Measurements from ENCODE around the gene NCKAP5.
"Not testable (repeated sequence)": the region's sequence is repeated elsewhere in the genome, so short reads cannot be mapped to it uniquely, and the experiment has no call there.

The NCKAP5 gene

DNA sequence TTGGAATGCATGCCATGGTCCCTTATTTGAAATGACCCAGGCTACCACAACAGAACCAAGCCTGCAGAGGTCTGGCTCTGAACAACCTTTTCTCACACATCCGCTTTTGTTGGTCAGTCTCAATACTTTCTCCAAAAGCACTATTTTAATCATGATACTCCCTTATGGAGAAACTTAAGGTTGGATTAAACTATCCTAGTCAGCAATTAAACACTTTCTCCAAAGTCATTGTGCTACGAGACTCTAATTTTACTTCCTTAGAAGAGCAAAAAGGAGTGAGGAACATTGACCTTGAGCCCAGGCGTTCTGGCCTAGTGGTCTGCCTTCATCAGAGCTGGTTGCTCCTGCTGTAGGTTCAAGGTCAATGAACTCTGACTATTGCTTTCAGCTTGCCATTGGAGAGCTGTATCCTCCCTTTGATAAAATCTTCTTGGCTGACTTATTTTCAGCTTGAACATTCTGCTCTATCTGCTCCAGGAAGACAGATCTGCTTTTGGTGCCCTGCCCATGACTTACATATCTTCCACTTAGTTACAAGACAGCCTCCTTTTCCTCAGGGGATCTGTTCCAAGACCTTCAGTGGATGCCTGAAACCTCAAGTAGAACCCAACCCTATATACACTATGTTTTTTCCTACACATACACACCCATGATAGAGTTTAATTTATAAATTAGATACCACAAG lies 91.2 kb downstream of the NCKAP5 start:
- no peak for FAIRE-seq
- no peak for DNase-seq (ENCODE audit: extremely low spot score, insufficient read length, low read depth)

DNA sequence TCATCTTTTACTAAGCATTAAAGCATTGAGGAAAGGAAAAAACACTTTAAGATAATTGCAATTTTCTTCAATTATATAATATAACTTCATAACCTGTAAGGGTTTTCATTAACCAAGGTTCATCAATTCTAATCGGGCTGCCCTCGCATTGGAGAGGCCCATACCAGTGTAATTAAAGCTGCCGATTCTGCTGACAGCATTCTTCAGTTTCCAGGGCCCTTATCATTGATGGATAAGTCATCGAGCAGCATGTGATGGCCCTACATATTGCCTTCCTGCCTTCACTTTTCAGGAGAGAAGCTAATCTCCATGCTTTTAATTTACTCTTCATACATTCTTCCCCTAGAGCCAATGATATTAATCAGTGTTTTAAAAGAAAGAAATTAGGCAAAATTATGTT lies 92.0 kb downstream of the NCKAP5 start:
- FAIRE-seq (no peak), DNase-seq (ENCODE audit: extremely low spot score, insufficient read length, low read depth) (no peak)

DNA sequence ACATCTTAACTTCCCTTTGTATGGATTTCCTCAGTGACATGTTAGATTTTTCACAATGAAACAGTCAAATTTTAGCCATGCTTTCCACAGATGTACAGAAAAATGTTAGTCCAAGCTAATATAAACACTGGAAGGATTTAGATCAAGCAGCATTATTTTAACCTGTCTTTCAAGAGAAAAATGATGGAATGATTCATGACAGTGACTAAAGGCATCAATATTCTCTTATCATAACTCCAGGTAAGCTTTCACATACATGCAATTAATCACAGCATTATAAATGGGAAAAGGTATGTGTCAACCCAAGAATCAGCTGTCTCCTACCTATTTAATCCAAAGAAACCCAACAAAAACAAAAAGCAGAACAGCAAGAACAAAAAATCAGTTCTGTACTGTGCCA lies 92.7 kb downstream of the NCKAP5 start:
- FAIRE-seq (no peak), DNase-seq (ENCODE audit: extremely low spot score, insufficient read length, low read depth) (no peak)

DNA sequence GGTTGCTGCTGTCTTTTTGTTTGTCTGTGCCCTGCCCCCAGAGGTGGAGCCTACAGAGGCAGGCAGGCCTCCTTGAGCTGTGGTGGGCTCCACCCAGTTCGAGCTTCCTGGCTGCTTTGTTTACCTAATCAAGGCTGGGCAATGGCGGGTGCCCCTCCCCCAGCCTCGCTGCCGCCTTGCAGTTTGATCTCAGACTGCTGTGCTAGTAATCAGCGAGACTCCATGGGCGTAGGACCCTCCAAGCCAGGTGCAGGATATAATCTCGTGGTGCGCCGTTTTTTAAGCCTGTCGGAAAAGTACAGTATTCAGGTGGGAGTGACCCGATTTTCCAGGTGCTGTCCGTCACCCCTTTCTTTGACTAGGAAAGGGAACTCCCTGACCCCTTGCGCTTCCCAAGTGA lies 97.8 kb downstream of the NCKAP5 start:
- FAIRE-seq; DNase-seq (ENCODE audit: extremely low spot score, insufficient read length, low read depth): not testable (repeated sequence)

DNA sequence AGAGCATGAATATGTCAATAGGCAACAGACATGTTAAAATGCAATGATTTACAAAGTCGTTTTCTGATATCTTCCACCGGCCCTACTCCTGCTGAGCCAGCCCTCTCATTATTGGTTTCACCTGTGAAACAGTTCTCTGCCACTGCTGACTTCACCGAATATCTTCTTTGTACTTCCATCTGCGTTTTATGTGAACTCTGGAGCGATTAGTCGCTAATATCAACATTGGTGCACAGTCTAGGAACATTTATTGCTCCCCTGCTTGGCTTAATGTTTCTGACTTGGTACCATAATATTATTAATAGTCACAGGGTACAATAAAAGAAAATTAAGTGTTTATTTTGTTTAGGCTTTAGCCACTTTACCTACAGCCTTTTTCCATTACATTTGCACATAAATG lies 105.5 kb downstream of the NCKAP5 start:
- FAIRE-seq (no peak), DNase-seq (ENCODE audit: extremely low spot score, insufficient read length, low read depth) (no peak)

DNA sequence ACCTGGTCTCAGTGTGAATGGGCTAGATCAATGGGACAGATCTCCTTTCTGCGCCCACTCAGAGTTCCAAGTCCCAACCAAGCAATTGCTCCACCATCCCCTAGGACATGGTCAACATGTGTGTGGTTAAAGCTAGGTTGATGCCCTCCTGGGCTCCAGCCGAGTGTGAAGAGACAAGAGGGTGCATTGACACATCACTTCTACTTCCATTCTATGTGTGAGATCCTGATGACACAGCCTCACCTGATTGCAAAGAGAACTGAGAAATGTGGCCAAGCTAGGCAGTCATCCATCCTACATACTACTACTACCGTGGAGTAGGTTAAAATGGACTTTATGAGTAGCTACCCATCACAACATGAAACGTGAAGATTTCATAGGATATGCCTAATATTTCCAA lies 106.8 kb downstream of the NCKAP5 start:
- FAIRE-seq (no peak), DNase-seq (ENCODE audit: extremely low spot score, insufficient read length, low read depth) (no peak)

DNA sequence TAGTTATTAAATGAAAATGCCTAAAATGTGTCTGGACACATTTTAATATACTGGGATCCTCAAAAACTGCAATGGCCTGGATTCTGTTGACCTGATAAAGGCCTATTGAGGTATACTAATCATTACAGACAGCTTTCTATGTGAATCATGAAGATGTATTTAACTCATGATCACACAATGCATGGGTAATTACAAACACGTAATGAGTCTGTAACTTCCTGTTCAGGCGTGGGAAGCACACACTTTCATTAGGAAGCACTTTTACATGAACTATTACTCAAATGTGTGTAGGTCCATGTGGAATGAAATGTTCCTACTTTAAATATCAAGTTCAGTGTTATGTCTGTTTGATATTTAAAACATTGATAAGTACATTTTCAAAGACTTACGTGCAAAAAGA lies 108.7 kb downstream of the NCKAP5 start:
- DNase-seq (ENCODE audit: extremely low spot score, insufficient read length, low read depth), result no peak

DNA sequence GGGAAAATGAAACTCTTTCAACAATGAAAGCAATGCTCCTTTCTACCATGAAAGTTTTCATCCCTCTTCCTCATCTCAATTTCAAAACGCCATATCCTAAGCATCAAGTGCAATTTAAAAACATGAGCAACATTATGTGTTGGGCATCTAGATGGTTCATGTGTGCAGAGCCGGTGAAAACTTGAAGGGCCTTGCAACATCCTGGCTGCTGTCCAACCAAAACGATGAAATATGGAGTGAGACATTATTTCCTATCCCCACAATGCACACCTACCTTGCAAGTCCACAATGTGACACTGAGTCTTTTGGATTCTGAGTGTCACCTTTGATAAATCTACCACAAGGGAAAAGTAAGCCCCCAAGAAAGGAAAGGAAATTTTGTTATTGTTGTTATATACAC lies 110.0 kb downstream of the NCKAP5 start:
- DNase-seq (ENCODE audit: extremely low spot score, insufficient read length, low read depth), result no peak
- FAIRE-seq, result no peak

More for the DNA sequence above, 108.7 kb downstream of the NCKAP5 start:
- no peak for FAIRE-seq

DNA sequence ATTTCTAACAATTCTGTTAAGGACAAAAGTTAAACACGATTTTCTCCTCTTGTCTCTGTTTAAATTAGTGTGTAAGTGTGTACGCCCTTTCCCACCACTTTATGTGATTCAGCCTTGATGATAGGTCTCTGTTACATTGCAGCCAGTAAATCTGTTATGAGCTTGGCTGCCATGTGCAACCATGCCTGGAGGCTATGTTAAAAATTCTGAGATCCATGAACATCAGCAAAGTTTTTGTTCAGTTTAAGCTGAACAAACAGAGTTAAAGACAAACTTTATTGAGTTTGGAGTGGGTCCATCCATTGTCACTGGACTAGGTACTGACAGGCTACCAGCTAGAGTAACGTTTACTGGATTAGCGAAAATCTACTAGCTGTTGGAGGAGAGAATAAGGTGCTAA lies 110.4 kb downstream of the NCKAP5 start:
- no peak for DNase-seq (ENCODE audit: extremely low spot score, insufficient read length, low read depth)
- no peak for FAIRE-seq

DNA sequence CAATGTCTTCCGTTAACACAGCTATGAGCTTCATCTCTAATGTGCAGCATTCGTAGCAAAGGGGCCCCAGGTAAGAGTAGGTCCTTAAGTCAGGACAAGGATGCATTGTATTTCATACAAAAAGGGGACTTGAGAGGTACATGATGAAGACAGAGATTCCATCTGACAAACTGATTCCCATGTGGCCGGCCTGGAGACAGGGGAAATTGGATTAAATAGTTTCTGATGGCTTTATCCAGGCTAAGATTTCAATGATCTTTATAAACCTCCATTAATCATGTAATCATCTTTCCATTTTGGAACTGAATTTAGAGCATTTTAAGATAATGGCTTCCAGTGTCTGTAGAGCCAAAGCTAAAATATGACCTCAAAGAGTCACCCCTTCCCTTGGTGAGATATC lies 111.3 kb downstream of the NCKAP5 start:
- FAIRE-seq (no peak), DNase-seq (ENCODE audit: extremely low spot score, insufficient read length, low read depth) (no peak)

DNA sequence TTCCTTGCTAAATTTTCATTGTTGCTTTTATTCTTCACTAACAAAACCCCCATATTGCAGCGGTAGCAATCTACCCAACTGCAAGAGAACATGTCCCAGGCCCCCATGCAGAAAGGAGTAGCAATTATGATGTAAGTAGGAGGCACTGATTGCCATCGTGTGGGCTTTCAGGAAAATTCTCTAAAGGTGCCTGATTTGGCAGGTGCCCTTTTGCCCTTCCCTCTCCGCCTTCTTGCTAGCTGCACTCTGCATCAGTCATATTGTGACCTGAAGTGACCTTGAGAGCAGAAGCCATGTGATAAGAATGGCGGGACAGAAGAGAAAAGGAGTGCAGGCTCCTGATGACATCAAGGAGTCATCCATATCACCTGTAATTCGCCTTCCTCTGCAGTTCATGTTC lies 112.1 kb downstream of the NCKAP5 start:
- FAIRE-seq (no peak), DNase-seq (ENCODE audit: extremely low spot score, insufficient read length, low read depth) (no peak)

DNA sequence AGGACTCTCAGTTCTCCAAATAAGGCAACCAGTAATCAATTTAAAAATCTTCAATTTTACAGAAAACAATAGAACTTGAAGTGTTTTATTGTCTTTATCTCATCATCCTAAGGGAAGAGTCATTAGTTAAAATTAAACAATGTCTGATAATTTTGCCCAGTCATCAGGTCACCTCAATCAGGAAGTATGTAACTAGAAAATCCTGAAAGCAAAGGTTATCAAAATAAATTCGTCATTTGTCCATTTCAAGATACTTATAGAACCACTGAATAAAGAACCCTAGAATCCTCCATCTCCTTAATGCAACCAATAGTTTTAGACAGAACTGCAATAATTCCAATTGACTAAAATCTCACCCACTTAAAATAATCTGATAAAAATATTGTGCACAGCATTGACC lies 115.2 kb downstream of the NCKAP5 start:
- no peak for FAIRE-seq

DNA sequence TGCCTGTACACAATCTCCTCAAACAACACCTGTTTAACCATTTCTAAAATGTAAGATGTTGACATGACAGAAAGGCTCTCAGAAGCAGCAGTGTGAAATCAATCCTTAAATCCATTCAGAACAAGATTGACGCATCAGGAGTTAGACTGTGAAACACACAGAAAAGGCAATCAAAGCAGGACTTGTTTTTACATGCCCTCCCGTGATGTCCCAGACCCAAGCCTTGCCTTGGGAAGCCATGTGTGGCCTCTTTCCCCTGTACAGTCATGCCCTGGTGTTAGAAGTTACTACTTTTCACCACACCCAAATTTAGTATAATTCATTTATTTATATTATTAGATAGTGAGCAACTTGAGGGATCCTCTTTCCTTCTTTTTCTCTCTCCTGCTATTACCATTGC lies 115.7 kb downstream of the NCKAP5 start:
- DNase-seq (ENCODE audit: extremely low spot score, insufficient read length, low read depth), result no peak
- FAIRE-seq, result no peak

More for the DNA sequence above, 115.2 kb downstream of the NCKAP5 start:
- DNase-seq (ENCODE audit: extremely low spot score, insufficient read length, low read depth), result no peak

DNA sequence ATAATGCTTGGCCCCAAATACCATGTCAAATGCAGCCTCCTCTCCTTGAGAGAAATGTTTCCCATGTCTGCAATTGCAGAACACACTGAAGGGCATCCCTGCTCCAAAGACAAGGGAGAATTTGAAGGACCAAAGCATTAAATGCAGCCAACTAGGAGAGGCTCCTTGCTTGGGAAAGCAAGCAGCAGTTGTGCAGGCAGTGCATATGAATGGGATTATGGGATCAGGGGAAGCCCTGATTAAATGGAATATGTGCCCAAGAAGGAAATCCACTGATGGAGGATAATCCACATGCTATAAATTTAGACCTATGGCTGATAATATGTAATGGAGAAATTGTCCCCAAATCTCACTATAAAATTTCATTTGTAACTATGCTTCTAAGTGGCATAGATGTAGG lies 116.1 kb downstream of the NCKAP5 start:
- no peak for DNase-seq (ENCODE audit: extremely low spot score, insufficient read length, low read depth)
- FAIRE-seq, result no peak

DNA sequence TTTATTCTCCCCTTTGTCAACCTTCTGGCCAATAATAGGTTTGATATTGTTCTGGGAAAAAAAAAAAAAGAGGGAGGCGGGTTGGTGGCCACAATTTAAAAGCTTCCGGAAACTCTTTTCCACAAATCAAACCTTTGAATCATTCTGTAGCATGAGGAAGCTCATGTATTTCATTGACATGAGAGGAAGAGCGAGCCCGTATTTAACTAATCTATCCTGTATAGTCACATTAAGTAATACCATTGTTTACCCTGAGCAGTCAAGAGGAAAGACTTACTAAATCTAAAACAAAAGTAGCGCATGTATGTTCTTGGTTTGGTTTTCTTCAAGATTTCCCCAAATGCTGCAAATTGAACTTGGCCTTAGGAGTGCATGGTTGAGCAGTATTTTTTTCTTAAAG lies 120.1 kb downstream of the NCKAP5 start:
- FAIRE-seq (no peak), DNase-seq (ENCODE audit: extremely low spot score, insufficient read length, low read depth) (no peak)

DNA sequence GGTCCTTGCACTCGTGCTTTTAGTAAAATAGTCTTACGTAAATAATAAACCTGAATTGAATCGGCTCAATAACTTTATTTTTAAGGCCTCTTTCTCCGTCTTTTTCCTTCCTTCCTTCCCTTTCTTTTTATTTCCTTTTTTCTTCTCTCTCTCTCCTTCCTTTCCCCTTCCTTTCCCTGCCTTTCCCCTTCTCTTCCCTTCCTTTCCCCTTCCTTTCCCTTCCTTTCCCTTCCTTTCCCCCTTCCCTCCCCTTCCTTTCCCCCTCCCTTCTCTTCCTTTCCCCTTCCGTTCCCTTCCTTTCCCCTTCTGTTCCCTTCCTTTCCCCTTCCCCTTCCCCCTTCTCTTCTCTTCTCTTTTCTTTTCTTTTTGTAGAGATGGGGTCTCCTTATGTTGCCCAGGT lies 121.0 kb downstream of the NCKAP5 start:
- FAIRE-seq (no peak), DNase-seq (ENCODE audit: extremely low spot score, insufficient read length, low read depth) (no peak)

DNA sequence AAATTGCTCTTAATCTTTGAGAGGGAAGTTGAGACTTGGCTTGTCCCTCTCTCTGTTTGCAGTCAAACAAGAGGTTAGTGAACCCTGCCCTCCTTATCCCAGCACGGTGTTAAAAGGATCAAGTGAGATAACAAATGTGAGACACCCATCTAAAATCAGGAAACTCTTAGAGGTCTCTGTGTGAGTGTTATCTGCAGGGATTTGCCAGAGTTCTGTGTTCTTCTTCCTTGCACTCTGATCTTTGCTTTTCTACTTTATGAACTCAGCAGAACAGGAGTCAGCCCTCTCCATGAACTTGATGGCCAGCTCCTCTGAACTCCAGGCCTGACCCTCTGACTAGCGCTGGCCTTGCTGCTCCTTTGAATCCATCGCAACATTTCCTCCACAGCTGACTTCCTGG lies 123.8 kb downstream of the NCKAP5 start:
- DNase-seq (ENCODE audit: extremely low spot score, insufficient read length, low read depth), result no peak
- no peak for FAIRE-seq

DNA sequence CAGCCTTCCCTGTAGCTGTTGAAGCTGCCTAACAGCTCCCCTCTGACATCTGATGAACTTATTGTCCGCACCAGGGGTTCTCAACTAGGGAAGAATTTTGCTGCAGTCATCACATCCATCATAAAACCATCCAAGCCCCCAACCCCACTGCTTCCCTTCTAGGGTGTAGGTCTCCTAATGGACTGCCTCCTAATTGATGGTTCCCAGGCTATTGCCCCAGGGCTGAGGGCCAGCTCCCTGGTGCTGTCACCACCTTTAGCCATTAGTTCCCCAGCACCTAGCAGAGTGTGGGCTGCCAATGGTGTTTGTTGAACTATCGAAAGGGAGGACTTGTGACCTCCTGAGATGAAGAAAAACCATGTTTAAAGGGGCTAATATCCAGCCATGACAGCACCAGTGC lies 125.9 kb downstream of the NCKAP5 start:
- DNase-seq (ENCODE audit: extremely low spot score, insufficient read length, low read depth), result no peak
- no peak for FAIRE-seq

DNA sequence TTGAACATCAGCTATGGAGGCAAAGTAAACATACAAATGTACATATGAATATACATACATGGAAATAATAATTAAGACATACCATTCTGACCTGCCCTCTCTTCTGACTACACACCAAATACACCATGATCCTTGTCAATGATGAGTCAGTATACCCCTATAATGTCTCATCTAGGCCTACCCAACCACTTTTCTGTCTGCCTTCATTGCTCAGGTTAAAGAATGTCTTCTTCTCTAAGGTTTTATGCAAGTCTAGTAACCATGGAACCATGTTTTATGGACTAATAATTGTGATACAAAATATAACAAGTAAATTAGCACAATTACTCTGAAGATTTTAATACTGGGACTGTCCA lies 128.7 kb downstream of the NCKAP5 start:
- no peak for DNase-seq (ENCODE audit: extremely low spot score, insufficient read length, low read depth)
- no peak for FAIRE-seq

DNA sequence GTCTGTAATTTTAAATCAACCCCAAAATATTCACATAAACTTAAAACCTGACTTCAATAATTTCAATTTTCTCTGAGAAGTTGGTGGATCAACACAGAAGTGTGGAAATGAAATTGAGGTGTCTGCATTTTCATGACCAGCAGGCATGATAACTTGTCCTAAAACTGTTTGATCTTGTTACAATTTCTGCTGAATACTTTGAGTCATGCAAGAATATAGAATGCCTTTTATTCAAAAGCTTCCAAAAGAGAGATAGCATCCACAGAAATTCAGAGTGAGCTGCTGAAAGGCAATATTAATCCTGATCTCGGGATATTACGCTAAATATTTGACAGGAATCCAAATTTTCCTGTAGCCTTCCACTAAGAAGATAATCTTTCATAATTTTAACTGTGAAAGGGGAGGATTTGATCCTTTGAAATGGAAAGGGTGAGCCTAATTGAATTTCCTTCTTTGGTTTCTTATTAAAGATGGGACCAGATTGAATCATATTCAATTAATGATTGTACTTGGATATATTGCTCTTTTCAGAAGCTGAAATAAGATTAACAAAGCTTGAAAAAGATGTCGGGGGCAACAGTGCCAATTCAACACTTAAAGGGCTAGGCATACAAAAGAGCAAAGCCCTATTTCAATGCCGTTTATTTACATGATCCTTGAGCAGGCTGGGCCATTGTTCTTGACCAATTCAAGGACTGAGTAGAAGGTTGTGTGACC lies 129.3 kb downstream of the NCKAP5 start:
- no peak for DNase-seq (ENCODE audit: extremely low spot score, insufficient read length, low read depth)
- no peak for FAIRE-seq

DNA sequence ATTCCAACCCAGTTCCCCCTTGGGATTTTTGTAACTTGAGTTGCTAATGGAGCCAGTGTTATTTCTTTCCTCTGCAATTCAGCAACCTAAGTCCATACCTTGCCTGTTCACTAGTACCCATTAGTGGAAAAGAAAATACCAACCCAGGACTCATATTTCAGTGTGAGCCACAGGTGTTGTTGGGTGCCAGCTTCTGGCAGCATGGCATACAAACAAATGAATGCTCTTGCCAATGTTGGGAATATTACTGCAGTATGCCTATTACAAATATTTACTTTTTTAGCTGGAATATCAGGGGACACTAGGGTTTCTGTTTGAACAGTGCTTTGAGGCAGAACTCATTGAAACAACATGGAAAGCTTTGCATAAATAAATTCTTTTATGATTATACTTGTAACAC lies 130.2 kb downstream of the NCKAP5 start:
- DNase-seq (ENCODE audit: extremely low spot score, insufficient read length, low read depth) (no peak), FAIRE-seq (no peak)

DNA sequence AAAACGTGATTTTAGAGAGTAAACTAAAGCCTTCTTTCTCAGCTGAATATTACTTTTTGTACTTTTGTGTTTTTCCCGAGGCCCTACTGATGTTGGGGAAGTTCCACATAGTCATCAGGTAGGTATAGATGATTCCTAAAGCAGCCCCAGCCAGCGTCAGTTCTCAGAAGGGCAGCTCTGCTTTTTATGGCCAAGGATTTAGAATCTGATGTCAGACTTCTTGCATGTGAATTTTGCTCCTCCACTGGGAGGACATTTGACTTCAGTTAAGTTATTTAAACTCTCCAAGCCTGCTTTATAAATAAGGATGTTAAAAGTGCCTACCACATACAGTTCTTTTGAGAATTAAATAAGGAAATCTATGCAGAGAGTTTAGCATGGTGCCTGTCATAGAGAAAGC lies 130.8 kb downstream of the NCKAP5 start:
- FAIRE-seq, result no peak
- no peak for DNase-seq (ENCODE audit: extremely low spot score, insufficient read length, low read depth)
